ENCODE results near the gene IQSEC1.
A peak's percentile ranks its signal among the peaks of the same experiment; 100 is the strongest.

GRCh38 chr3:12895391-12896062, 177.7 kb downstream of the IQSEC1 start:
- peak; percentile 73 for TF ChIP-seq POLR2AphosphoS5 (IDR thresholded peaks at IDR 0.05; ENCODE audit: low read depth, low read length)
- TF ChIP-seq POLR2A (IDR thresholded peaks at IDR 0.05; ENCODE audit: low read depth, low read length) = no peak; the same call in 1 of the 2 replicates
- no peak for TF ChIP-seq TAF1 (IDR thresholded peaks at IDR 0.05; ENCODE audit: borderline replicate concordance, low read depth, low read length)

Data from GM12892 (cell line).